Astrocyte (in vitro differentiated cells and primary cell): ENCODE measurements around the gene CYB5R2. TPM values are rescaled to one million over a fixed set of nuclear protein-coding genes. Genes with fewer than 3 reads are reported as not detected.

Experiments
- DNase-seq: peaks from one replicate; pipeline ENCODE4 v3.0.0-alpha.2; 2010; ENCODE audit warnings: low read depth
- FAIRE-seq: peaks from 2 replicates; lab custom pipeline; 2011; peaks lifted over from hg19 to GRCh38; lab: Jason Lieb, UNC
- H2AFZ ChIP-seq: 2 replicates; pipeline ENCODE4 v1.6.0; 2012; ENCODE audit warnings: low read depth, low read length, inconsistent platforms
- H3K27ac ChIP-seq: 2 replicates; pipeline ENCODE4 v1.5.1; 2011; ENCODE audit warnings: low read depth, low read length, inconsistent platforms
- H3K27me3 ChIP-seq: 2 replicates; pipeline ENCODE4 v1.6.0; 2011; ENCODE audit warnings: low read length, inconsistent platforms; ENCODE audit not compliant: insufficient read depth
- H3K36me3 ChIP-seq: 2 replicates; pipeline ENCODE4 v1.5.1; 2011; ENCODE audit warnings: low read length, inconsistent platforms; ENCODE audit not compliant: insufficient read depth
- H3K4me1 ChIP-seq: 2 replicates; pipeline ENCODE4 v1.5.1; 2011; ENCODE audit warnings: low read length, inconsistent platforms; ENCODE audit not compliant: insufficient read depth
- H3K4me2 ChIP-seq: 2 replicates; pipeline ENCODE4 v1.6.0; 2012; ENCODE audit warnings: low read length, inconsistent platforms
- H3K4me3 ChIP-seq: 2 replicates; pipeline ENCODE4 v1.5.1; 2011; ENCODE audit warnings: low read depth, mild to moderate bottlenecking, low read length, inconsistent platforms; ENCODE audit not compliant: insufficient read depth
- H3K79me2 ChIP-seq: 2 replicates; pipeline ENCODE4 v1.6.0; 2012; ENCODE audit warnings: mild to moderate bottlenecking, low read length, inconsistent platforms; ENCODE audit not compliant: insufficient read depth
- H3K9ac ChIP-seq: 2 replicates; pipeline ENCODE4 v1.6.0; 2012; ENCODE audit warnings: mild to moderate bottlenecking, low read length, inconsistent platforms
- H3K9me3 ChIP-seq: 2 replicates; pipeline ENCODE4 v1.5.1; 2012; ENCODE audit warnings: low read depth, mild to moderate bottlenecking, low read length, inconsistent platforms; ENCODE audit not compliant: insufficient read depth
- H4K20me1 ChIP-seq: 2 replicates; pipeline ENCODE4 v1.6.0; 2012; ENCODE audit warnings: low read length, inconsistent platforms; ENCODE audit not compliant: insufficient read depth
- H3K27ac Mint-ChIP-seq: one replicate; pipeline ENCODE4 v1.8.0; 2021; ENCODE audit warnings: mild to moderate bottlenecking, mixed read lengths; ENCODE audit not compliant: unreplicated experiment
- H3K27me3 Mint-ChIP-seq: one replicate; pipeline ENCODE4 v1.8.0; 2021; ENCODE audit warnings: low read depth, mixed read lengths; ENCODE audit not compliant: unreplicated experiment
- H3K36me3 Mint-ChIP-seq: one replicate; pipeline ENCODE4 v1.8.0; 2021; ENCODE audit warnings: low read depth, mixed read lengths; ENCODE audit not compliant: unreplicated experiment
- H3K4me1 Mint-ChIP-seq: one replicate; pipeline ENCODE4 v1.8.0; 2021; ENCODE audit warnings: low read depth, mixed read lengths; ENCODE audit not compliant: unreplicated experiment
- H3K4me3 Mint-ChIP-seq: one replicate; pipeline ENCODE4 v1.8.0; 2021; ENCODE audit warnings: mild to moderate bottlenecking, moderate library complexity, mixed read lengths; ENCODE audit not compliant: unreplicated experiment
- H3K9me3 Mint-ChIP-seq: one replicate; pipeline ENCODE4 v1.8.0; 2021; ENCODE audit warnings: mild to moderate bottlenecking, mixed read lengths; ENCODE audit not compliant: unreplicated experiment
- EZH2 ChIP-seq: IDR thresholded peaks from 2 replicates; pipeline ENCODE4 v1.6.1; 2012; ENCODE audit warnings: mild to moderate bottlenecking, low read length, inconsistent platforms; ENCODE audit not compliant: insufficient read depth
- total RNA-seq: library from RNA; stranded (reverse); gene quantifications from 2 replicates; pipeline ENCODE4 v1.2.1, GENCODE V29; 2021
- TF ChIP-seq, protein P1 (sequence below): IDR thresholded peaks from 2 replicates; pipeline ENCODE4 v1.5.1; 2011; ENCODE audit warnings: low read depth, mild to moderate bottlenecking, inconsistent platforms, low read length, moderate library complexity; ENCODE audit not compliant: insufficient read depth

Gene CYB5R2
- total RNA-seq, 1 donor from 2014 or later = 11.9 TPM

DNA sequence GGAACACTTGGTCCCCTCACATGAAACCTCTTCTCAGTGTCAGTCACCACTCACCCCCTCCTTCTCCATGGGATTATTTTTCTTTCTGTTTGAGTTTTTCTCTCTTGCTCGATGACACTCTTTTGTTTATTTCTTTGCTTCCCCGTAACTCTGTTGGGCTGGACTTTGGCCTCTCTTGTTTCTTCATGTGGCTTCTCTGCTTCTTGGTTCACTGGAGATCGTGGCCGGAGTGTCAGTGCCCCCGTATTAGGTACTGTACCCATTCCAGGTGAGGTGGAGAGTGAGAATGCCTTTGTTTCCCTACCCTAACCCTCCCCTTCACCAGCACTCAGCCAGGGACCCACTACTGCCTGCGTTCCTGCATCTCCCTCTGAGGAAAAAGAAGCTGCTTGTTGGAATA lies 32.5 kb downstream of the CYB5R2 start:
- Histone ChIP-seq H3K4me2 (no peak overlapping the region), H3K36me3 (no peaks in the 10 kb centered on the region), H3K27ac (no peak overlapping the region), H4K20me1 (no peaks in the 10 kb centered on the region), H3K4me3 (no peak overlapping the region), H3K4me1 (peaks cover 3% of the 10 kb centered on the region), H3K79me2 (no peaks in the 10 kb centered on the region), H3K9me3 (no peaks in the 10 kb centered on the region), H3K27me3 (no peaks in the 10 kb centered on the region), H2AFZ (no peak overlapping the region), H3K9ac (no peak overlapping the region)
- no peaks in the 10 kb centered on the region for H3K4me1 Mint-ChIP-seq
- peaks cover 3% of the 10 kb centered on the region for H3K9me3 Mint-ChIP-seq
- no peak overlapping the region for H3K4me3 Mint-ChIP-seq
- peaks cover 28% of the 10 kb centered on the region for H3K27me3 Mint-ChIP-seq
- H3K36me3 Mint-ChIP-seq = no peaks in the 10 kb centered on the region
- FAIRE-seq (no peak), DNase-seq (no peak)
- H3K27ac Mint-ChIP-seq = no peak overlapping the region
- TF ChIP-seq, protein P1, sequence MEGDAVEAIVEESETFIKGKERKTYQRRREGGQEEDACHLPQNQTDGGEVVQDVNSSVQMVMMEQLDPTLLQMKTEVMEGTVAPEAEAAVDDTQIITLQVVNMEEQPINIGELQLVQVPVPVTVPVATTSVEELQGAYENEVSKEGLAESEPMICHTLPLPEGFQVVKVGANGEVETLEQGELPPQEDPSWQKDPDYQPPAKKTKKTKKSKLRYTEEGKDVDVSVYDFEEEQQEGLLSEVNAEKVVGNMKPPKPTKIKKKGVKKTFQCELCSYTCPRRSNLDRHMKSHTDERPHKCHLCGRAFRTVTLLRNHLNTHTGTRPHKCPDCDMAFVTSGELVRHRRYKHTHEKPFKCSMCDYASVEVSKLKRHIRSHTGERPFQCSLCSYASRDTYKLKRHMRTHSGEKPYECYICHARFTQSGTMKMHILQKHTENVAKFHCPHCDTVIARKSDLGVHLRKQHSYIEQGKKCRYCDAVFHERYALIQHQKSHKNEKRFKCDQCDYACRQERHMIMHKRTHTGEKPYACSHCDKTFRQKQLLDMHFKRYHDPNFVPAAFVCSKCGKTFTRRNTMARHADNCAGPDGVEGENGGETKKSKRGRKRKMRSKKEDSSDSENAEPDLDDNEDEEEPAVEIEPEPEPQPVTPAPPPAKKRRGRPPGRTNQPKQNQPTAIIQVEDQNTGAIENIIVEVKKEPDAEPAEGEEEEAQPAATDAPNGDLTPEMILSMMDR = no peak
- no peak for TF ChIP-seq EZH2

DNA sequence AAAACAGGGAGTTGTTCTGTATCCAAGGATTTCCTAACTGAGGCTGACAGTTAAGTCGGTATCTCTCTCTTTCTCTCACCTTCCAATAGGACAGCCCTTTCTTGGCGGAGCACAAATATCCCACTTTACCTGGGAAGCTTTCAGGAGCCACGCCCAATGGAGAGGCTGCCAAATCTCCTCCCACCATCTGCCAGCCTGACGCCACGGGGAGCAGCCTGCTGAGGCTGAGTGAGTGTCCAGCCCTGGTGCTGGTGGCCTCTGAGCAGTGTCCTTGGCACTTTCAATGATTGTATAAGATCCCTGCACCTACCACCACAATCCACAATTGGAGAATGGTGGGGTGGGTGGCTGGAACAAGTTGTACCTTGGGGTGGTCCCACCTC lies 33.7 kb downstream of the CYB5R2 start:
- Histone ChIP-seq H3K9me3 (no peaks in the 10 kb centered on the region), H3K36me3 (no peaks in the 10 kb centered on the region), H3K4me3 (no peak overlapping the region), H4K20me1 (no peaks in the 10 kb centered on the region), H3K4me1 (peaks cover 3% of the 10 kb centered on the region), H3K27me3 (no peaks in the 10 kb centered on the region), H3K9ac (no peak overlapping the region), H3K27ac (no peak overlapping the region), H3K79me2 (no peaks in the 10 kb centered on the region), H2AFZ (no peak overlapping the region), H3K4me2 (no peak overlapping the region)
- Mint-ChIP-seq H3K27me3 (peaks cover 30% of the 10 kb centered on the region), H3K9me3 (peaks cover 2% of the 10 kb centered on the region), H3K4me3 (no peak overlapping the region), H3K36me3 (peaks cover 1% of the 10 kb centered on the region), H3K27ac (no peak overlapping the region), H3K4me1 (no peaks in the 10 kb centered on the region)
- DNase-seq (no peak), FAIRE-seq (no peak)
- TF ChIP-seq, protein P1 = no peak
- TF ChIP-seq EZH2 = no peak

DNA sequence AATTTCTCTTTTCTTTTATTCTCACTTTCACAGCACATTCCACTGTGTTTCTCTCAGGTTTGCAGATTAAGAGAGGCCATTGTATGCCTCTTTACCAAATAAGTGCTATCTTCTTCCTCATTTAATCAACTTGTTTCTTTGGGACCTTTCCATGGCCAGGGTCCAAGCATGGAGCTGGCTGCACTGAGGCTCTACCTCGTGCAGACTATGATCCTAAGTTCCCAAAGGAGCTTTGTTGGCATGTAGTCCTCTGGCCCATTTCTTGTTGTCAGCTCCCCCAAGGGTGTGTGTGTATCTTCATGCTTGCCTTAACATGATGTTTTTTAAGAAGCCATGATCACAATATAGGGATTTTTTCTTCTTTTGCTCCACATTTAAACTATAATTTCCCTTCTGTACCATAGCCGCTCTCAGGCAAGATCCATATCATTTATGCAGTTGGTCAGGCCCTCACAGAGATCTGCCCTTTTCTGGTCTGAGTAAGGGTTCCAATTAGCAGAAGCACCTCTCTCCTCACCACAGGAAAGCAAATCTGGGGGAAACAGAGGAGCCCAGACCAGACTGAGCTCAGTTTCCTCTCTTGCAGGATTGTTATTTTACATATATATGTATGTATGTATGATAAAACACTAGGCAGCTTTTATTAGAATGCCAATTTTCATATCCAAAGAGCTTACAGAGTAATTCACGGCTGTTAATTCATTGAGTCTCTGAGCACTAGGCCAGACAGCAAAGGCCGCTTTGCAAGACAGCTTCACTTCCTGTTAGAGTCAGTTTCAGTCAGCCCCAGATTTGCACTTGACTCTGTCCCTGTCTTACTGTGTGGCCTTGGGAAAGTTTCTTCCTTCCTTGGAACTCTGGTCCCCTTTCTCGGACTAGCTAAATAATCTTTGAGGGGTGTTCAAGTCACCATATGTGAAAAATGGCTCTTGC lies 34.3 kb downstream of the CYB5R2 start:
- DNase-seq (no peak), FAIRE-seq (no peak)
- H3K9ac ChIP-seq = no peak overlapping the region
- H3K4me3 ChIP-seq = no peak overlapping the region
- Mint-ChIP-seq H3K27ac (no peak overlapping the region), H3K36me3 (peaks cover 2% of the 10 kb centered on the region), H3K4me3 (no peak overlapping the region), H3K27me3 (peaks cover 33% of the 10 kb centered on the region), H3K9me3 (peaks cover 2% of the 10 kb centered on the region), H3K4me1 (no peaks in the 10 kb centered on the region)
- H3K36me3 ChIP-seq = no peaks in the 10 kb centered on the region
- H3K27ac ChIP-seq = no peak overlapping the region
- H3K4me2 ChIP-seq = no peak overlapping the region
- H4K20me1 ChIP-seq = no peaks in the 10 kb centered on the region
- no peaks in the 10 kb centered on the region for H3K27me3 ChIP-seq
- TF ChIP-seq, protein P1 = no peak
- no peak for TF ChIP-seq EZH2
- H2AFZ ChIP-seq = no peak overlapping the region
- H3K79me2 ChIP-seq = no peaks in the 10 kb centered on the region
- H3K4me1 ChIP-seq = peaks cover 3% of the 10 kb centered on the region
- H3K9me3 ChIP-seq = no peaks in the 10 kb centered on the region
